NCI-H524 (cell line): Measurements from ENCODE around the gene MAPK9.
"Not testable (repeated sequence)": the region's sequence is repeated elsewhere in the genome, so short reads cannot be mapped to it uniquely, and the experiment has no call there.

Experiments
- DNase-seq, 2 experiments: peaks; one replicate each; lab custom pipeline; 2025; lab: John Stamatoyannopoulos, UW

The MAPK9 gene

DNA sequence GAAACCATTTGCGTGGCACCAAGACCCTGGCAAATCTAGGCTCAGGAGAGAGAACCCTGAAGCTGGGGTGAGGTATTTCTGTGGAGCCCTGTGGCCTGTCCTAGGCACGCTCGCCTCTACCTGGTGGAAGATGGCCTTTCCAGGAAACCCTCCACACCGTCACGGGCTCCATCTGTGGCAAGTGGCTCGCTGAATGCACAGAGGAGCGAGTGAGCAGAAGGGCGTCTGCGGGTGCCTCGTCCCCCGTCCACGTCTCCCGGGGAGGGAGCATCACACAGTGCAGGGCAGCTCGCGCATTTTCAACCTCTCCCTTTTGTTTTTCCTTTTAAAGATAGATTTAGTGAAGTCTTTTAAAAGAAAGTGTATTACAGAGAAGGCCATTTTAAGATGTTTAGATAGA lies 57.6 kb downstream of the MAPK9 start:
- no peak for DNase-seq

DNA sequence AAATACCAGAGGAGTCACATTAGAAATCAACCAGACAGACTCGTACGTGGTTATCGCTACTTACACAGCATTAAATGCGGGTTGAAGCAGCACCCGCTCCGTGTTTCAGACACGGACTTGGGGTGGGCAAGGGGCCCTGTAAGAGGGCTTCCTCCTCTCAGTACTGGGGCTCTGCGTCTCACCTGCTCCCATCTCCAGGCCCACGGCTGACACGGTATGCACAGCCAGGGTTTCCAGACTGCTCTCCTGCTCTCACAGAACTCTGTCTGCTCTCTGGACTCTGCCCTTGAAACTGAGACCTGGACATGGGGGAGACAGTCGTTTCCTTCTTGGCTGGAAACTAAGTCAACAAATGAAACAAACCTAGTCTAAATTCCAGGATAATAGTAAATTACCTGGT lies 58.2 kb downstream of the MAPK9 start:
- DNase-seq: no peak

DNA sequence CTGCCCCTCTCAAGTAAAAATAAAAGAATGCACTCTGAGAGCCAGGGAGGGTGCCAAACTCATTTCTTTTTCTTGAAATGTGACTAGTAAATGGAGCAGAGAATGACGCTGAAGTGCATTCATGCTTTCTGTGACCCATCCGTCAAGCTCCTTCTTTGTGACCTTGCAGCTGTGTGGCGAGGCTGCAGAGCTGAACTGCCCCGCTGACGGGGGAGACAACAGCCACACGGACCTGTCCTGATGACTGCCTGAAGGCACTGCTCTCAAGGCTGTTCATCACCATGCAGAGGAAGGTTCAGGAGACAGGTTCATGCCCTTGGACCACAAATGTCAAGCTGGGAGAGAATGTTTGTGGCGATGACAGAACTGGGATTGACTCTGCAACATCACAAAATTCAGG lies 61.9 kb downstream of the MAPK9 start:
- no peak for DNase-seq

DNA sequence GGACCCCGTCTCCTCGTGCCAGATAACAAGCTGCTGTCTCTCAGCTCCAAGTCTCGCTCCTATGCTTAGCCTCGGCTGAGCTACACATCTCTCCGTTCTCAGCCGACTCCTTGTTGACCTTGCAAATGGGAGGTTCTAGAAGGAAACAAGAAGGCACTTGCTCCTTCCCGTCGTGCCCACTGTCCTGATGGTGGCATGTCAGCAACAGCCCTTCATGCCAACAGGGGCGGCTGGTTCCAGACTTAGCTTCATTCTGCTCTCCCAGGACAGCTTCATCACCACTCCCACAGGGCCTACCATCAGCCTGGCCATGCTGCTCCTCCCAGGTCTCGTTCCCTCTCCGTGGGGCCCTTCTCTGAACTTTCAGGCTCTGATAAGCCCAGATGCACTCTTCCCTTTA lies 69.8 kb downstream of the MAPK9 start:
- no peak for DNase-seq

DNA sequence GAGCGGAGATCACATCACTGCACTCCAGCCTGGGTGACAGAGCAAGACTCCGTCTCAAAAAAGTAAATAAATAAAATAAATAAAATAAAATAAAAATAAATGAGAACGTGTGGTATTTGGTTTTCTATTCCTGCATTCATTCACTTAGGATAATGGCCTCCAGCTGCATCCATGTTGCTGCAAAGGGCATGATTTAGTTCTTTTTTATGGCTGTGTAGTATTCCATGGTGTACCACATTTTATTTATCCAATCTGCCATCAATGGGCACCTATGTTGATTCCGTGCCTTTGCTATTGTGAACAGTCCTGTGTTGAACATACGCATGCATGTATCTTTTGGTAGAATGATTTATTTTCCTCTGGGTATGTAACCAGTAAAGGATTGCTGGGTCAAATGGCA lies 74.1 kb downstream of the MAPK9 start:
- DNase-seq: no peak

DNA sequence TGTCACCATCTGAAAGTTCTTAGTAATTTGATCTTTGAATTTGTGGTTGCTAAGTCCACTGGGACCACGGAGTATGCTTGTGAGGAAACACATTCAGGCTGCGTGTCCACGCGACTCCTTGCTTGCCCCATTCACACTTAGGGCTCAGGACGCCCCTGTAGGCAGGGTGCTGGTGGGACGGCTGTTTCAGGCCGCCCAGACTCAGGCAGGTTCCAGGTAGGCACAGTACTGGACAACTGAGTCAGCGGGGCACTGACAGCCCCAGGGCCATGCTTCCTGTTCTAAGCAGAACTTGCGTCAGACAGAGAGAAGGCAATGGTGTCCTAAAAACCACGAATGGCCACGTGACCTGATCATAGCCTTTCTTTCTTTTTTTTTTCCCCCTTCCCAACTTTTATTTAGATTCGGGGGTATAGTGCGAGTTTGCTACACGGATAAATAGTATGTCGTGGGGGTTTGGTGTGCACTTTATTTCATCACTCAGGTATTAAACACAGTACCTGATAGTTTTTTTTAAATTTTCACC lies 75.2 kb downstream of the MAPK9 start:
- no peak for DNase-seq

DNA sequence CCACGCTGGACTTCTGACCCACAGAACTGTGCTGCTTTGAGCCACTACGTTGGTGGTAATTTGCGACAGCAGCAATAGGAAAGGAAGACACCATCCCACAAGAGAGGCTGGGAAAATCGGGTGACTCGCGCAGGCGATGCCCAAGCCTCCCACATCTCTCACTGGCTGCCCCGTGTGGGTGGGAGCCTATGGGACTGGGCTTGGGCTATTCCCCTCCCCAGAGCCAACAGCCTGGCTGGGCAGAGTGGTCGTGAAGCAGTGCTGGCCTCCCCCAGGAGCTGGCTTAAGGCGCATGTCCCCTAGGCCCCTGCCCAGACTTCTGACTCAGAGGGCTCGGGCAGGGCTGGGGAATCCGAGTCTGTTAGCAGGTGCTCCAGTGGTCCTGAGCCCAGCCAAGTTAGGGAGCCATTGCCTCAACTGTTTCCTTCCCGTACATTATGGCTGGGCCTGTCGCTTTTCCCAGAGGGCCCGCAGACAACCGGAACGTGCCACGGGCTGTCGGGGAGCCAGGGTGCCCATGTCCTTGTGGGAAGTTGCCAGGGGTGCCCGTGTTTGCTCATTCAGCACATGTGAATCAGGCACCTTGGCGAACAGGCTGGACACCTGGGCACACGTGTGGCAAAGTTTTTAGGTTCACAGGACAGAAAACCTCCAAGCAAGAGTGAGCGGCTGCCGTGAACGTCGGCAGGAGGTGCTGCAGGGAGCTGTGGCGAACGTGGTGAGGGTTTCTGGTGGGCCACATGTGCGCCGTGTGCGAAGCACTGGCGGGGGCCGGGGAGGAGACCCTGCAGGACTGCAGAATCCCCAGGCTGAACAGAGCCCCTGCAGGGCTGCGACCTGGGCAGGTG lies 75.9 kb downstream of the MAPK9 start:
- no peak for DNase-seq

DNA sequence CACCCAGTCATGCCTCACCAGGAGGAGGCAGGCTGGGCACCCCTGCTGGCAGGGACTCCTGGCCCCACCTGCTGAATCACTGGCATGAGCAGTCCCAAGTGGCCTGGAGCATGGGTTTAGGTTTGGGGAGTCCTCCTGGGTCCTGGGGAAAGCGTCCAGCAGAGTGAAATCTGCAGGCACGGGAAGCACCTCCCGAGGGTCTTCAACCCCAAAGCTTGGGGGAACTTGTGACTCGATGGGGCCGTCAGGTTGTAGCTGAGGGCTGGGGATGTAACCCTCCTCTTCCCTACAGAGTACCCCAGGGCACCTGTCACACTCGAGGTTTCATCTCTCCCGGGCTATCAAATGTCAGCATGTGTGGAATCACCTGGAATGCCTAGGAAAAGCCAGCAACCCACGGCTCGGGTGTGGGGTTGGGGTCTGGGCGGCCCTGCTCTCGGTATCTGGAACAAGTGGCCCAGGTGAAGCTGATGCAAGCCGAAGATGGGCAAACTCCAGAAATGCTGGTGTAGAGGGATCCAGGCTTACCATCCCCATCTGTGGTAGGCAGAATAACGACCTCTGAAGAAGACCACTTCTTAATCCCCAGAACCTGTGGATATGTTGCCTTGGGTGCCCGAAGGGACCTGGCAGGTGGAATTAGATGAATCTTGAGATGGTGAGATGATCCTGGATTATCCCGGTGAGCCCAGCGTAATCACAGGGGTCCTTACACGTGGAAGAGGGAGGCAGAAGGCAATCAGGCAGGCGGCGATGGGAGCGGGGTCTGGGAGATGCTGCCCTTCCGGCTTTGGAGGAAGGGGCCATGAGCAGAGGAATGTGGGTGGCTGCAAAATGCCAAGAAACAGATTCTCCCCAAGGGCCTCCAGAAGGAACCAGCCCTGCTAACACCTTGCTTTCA lies 76.8 kb downstream of the MAPK9 start:
- no peak for DNase-seq

DNA sequence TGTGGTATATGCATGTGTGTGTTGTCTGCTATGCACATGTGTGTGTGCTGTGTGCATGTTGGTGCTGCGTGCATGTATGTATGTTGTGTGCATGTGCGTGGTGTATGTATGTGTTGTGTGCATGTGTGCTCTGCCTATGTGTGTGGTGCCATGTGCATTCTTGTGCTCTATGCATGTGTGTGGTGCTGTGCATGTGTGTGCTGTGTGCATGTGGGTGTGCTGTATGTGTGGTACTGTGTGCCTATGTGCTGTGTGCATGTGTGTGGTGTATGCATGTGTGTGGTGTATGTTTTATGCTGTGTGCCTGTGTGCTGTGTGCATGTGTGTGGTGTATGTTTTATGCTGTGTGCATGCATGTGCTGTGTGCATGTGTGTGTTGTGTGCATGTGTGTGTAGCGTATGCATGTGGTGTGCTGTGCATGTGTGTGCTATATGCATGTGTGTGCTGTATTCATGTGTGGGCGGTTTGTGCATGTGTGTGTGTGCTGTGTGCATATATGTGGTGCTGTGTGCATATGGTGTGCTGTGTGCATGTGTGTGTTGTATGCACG lies 78.2 kb downstream of the MAPK9 start:
- DNase-seq: no peak

DNA sequence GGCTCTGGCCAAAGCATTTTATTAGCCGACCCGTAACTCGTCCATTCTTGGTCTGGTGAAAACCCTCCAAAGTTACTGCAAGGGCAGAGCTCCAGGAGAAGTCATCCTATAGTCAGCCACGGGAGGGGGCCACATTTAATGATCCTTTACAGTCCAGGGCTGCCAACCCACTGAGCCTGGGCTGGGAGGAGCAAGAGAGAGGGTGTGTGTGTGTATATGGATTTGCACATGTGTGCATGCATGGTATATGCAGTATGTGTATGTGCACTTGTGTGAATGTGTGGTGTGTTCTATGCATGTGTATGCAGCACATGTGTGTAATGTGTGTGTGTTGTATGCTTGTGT lies 78.7 kb downstream of the MAPK9 start:
- DNase-seq: no peak

DNA sequence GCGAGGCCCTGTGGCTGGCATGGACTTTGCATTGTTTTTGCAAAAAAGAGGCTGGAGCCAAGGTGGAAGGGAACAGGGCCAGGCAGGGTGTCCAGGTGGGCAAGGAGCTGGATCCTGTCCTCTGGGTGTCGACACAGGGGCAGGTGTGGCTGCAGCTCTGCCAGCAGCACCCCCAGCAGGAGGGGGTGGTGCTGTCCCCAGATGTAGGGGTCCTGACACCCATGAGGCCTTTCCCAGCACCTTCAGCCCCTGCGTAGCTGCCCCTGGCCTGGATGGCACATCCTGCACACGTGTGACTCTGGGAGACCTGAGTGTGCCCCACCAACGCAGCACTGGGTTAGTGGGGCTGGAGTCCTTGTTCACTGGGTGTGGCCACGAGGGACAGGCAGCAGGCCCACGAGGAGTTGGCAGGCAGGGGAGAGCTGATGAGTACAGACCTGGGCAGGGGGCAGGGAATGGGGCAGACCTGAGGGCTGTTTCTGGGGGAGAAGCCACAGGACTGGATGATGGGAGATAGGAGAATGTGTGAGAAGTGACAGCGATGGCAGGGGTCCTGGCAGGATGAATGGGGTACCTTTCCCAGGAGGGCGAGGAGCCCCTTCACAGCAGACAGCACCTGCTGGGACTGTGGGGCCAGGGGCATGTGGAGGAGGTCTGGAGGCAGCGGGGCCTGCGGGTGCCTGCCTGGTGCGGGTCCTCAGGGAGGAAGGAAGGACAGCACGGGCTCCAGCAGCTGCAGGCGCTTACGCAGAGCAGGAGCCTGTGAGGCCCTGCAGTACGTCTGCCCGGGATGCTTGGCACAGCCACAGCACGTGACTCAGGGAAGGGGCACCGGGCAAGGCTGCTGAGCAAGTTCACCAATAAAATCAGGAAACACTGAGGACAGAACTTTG lies 79.3 kb downstream of the MAPK9 start:
- no peak for DNase-seq

DNA sequence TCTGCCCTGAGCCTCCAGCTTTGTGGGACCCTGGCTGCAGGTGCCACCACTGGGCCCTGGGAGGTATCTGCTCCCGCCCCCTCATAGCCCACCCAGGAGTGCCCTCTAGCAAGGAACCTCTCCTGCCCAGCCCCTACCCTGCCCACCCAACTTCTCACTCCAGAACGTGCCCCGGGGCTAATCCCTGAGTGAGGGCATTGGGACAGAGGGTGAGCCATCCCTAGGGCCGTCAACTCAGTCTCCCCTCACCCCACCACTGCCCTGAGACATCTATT lies 80.2 kb downstream of the MAPK9 start:
- no peak for DNase-seq

DNA sequence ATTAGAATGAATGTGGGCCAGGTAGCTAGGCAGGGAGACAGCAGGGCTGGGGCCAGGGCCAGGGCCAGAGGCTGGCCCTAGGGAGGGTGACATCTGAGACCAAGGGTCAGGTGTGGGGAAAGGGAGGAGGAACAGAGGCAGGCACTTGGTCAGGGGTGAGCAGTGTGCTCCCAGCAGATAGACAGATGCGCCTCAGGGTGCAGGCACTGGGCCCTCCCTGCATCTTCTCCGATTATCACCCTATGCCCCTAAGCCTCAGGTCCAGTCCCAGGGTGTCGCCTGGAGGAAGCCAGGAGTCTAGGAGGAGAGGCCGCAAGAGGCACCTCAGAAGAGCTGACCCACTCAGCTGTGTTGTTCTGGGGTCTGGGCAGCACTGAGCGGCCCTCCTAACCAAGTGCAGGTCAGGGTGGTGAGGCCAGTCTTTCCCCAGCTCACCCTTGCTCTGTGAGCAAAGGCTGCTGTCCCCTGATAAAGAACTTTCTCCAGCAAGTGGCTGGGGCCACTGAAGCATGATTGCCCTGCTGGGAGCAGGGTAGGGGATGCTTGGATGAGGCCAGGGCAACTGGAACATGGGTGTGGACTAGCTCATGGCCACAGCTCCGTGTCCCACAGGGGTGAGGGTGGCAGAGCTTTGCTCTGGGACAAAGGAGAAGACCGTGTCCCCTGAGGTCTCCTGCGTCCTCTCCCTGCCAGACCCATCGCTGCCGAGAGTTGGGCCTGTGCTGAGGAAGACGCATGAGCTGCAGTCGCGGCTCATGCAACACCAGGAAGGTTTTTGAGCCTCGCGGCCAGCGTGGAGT lies 80.7 kb downstream of the MAPK9 start:
- DNase-seq: no peak

DNA sequence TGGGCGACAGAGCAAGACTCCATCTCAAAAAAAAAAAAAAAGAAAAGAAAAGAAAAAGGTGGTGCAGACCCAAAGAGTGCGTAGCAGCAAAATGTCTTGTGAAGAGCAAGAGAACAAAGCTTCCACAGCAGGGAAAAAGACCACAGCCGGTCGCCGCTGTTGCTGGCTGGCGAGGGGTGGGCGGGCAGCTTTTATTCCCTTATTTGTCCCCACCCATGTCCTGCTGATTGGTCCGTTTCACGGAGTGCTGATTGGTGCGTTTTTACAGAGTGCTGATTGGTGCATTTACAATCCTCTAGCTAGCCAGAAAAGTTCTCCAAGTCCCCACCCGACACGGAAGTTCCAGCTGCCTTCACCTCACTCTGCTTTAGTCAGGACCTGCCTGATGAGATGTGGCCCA lies 81.8 kb downstream of the MAPK9 start:
- not testable (repeated sequence) for DNase-seq

DNA sequence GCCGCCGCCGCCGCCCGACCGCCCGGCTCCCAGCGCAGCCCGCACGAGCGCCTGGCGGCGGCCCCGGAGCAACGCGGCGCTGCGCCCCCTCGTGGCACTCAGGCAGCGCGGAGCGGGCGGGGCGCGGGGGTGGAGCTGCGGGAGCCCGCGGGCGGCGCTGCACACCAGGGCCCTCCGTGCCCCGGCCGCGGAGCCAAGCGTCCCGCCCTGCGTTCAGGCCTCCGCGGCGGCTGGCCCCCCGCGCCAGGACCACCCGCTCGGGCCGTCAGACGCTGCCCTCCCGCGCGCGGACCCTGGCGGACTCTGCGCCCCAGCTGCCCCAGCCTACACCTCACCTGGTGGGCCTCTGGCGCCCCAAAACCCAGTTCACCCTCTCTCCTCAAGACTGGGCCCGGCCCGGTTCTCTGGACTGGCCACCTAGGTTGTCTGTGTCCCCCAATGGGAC lies 82.7 kb downstream of the MAPK9 start, which contains the start of gene RASGEF1C:
TSS of gene RASGEF1C (minus strand) at position 75 of the 445 bp plus-strand sequence. CDS start 71,159 bp downstream, outside the sequence.
- DNase-seq: peak; percentile 9 to 59

DNA sequence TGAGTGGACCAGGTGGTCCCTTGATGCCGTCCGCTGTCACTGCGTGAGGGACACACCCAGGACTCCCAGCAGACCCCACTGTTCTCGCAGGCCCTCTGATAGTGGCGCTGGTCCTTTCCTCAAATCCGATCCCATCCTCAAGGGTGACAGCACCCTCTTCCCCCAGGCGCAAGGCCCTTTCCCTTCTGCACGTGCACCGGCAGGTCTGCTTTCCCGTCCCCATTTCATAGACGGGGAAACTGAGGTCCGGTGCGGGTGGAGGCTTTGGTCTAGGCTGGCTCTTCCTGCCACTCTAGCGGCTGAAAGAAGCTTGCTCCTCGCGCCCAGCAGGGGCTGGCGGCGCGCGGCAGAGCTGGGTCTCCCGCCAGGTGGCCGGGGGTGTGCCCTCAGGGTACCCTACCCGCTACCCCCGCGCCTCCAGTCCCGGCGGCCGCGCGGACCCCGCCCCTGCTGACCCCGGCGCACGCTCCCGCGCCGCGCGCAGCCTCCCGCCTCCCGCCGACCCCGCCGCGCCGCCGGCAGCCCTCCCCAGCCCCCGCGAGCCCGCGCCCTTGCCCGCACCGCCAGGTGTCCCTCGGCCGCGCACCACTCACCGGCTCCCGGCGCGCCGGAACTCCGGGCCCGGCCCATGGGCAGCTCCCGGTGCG lies 83.3 kb downstream of the MAPK9 start:
- DNase-seq: peak; percentile 8 to 53

DNA sequence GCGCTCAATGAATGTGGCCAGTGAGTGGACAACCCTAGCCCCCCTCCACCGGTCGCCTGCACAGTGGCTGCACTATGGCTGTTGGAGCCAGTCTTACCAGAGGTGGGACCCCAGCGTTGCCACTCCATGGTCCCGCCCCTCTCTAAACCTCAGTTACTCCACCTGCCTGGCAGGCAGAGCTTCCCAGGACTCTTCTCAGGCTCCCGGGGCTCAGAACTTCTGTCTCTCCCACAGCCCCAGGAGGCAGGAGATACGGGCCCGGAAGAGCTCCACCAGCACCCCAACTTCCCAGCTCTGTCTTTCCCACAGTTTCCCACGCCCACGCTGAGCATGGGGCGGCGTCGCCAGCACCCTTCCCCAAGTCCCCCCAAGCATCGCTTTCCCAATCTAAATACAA lies 83.8 kb downstream of the MAPK9 start:
- DNase-seq: no peak

DNA sequence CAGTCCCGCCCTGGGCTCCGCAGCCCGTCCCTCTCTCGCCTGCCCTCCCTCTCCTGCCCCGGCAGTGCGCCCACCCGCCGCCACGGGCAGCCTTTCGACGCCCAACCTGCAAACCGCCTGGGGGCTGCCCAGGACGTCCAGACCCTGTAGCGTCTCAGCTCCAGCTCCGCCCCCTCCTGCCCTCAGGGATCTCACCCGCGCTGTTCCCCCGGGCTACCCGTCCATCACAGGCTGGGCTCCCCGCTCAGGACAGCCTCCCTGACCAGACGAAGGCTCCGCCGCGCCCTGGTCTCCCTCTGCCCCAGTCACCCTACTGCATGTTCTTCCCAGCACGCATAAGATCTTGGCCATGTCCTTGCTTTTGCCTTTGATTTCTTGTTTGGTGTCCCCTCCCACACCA lies 84.3 kb downstream of the MAPK9 start:
- DNase-seq: no peak

DNA sequence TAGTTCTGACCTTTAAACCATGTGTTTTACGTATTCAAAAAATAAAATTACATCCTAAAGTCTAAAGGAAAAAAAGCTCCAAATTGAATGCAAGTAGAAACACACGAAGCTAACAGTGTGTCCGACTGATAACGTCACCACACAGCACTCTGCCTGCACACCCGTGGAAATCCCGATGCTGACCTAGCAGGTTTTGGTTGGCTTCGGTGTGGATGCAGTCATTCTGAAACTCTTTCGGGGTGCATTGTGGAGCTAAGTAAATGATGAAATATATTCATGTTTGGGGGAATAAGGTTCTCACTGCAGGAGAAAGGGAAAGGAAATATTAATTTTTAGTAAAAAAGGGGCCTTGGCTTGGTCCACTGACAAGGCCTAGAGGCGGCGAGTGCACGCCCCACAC lies 84.9 kb downstream of the MAPK9 start:
- DNase-seq: no peak

DNA sequence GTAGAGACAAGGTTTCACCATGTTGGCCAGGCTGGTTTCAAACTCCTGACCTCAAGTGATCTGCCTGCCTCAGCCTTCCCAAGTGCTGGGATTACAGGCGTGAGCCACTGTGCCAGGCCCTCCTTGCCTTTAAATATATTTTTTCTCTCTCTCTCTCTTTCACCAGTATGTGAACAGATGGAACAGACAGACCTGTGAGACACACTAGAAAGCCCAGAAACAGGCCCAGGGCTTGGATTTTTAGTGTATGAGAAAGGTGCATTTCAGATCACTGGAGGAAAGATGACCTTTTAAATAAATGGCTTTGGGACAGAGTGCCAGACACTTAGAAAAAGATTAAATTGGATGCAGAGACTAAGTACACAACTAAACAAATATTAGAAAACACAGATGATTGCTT lies 86.0 kb downstream of the MAPK9 start:
- DNase-seq: peak in 1 of 2 experiments; percentile 30
